EH (cell line): ENCODE measurements around the gene ENKUR.
"Not testable (repeated sequence)": the region's sequence is repeated elsewhere in the genome, so short reads cannot be mapped to it uniquely, and the experiment has no call there.

Source experiments
- DNase-seq: peaks from one replicate; pipeline ENCODE4 v3.0.0-alpha.2; 2015; ENCODE audit warnings: low read depth

The ENKUR gene

GRCh38 chr10:24973163-24973562 lies 42.8 kb downstream of the ENKUR start:
- no peak for DNase-seq

- DNase-seq: no peak
Observed at GRCh38 chr10:24971374-24971773, 44.6 kb downstream of the ENKUR start.

- peak; percentile 45 for DNase-seq
Observed at GRCh38 chr10:24969841-24970281, 46.1 kb downstream of the ENKUR start.

- not testable (repeated sequence) for DNase-seq
Observed at GRCh38 chr10:24968951-24969350, 47.0 kb downstream of the ENKUR start.

- DNase-seq: no peak
Observed at GRCh38 chr10:24968349-24968748, 47.6 kb downstream of the ENKUR start.

- DNase-seq: no peak
Observed at GRCh38 chr10:24966962-24967481, 48.9 kb downstream of the ENKUR start.

GRCh38 chr10:24965051-24965450 lies 50.9 kb downstream of the ENKUR start:
- DNase-seq: no peak

GRCh38 chr10:24963521-24964041 lies 52.4 kb downstream of the ENKUR start:
- no peak for DNase-seq

- no peak for DNase-seq
Observed at GRCh38 chr10:24962995-24963394, 53.0 kb downstream of the ENKUR start.

- DNase-seq: no peak
Observed at GRCh38 chr10:24961582-24961981, 54.4 kb downstream of the ENKUR start.

GRCh38 chr10:24959382-24959730 lies 56.6 kb downstream of the ENKUR start:
- DNase-seq: no peak

- DNase-seq: peak; percentile 65
Observed at GRCh38 chr10:24958721-24959381, 57.1 kb downstream of the ENKUR start.

GRCh38 chr10:24958091-24958720 lies 57.8 kb downstream of the ENKUR start:
- peak; percentile 92 for DNase-seq

- peak; percentile 57 for DNase-seq
Observed at GRCh38 chr10:24957624-24958051, 58.3 kb downstream of the ENKUR start.

- DNase-seq: no peak
Observed at GRCh38 chr10:24953675-24954074, 62.3 kb downstream of the ENKUR start.

GRCh38 chr10:24952707-24953645 lies 63.0 kb downstream of the ENKUR start:
- DNase-seq: peak; percentile 75

GRCh38 chr10:24952143-24952706 lies 63.7 kb downstream of the ENKUR start, which contains the start of gene PRTFDC1:
Gene PRTFDC1 (minus strand): TSS chr10:24952606. CDS start chr10:24952575, 31 bp downstream.
- DNase-seq: peak; percentile 44

- DNase-seq: peak; percentile 32
Observed at GRCh38 chr10:24951201-24952142, 64.5 kb downstream of the ENKUR start.

GRCh38 chr10:24950439-24950838 lies 65.5 kb downstream of the ENKUR start:
- DNase-seq: no peak

- DNase-seq: no peak
Observed at GRCh38 chr10:24949616-24950015, 66.3 kb downstream of the ENKUR start.
